ENCODE results near the gene HORMAD2. TPM values are rescaled to one million over a fixed set of nuclear protein-coding genes. Genes with fewer than 3 reads are reported as not detected.
"Not testable (repeated sequence)": the region's sequence is repeated elsewhere in the genome, so short reads cannot be mapped to it uniquely, and the experiment has no call there.

Gene HORMAD2
- total and polyA plus RNA-seq, 7 experiments from 2014 or later = 0.34 TPM; not detected in 6

GRCh38 chr22:30196141-30196879, 116.0 kb downstream of the HORMAD2 start:
- Histone ChIP-seq H3K9me3 (ENCODE audit: control insufficient read depth in 2 of 3, low read length in 3 of 3) (no peaks in the 10 kb centered on the region), H3K4me1 (ENCODE audit: control insufficient read depth in 2 of 2, insufficient read depth in 2 of 2, low read length in 2 of 2) (peaks cover 9 to 13% of the 10 kb centered on the region in 2 donors), H3K4me3 (ENCODE audit: low read length) (no peak overlapping the region), H3K27me3 (ENCODE audit: control insufficient read depth in 2 of 2, insufficient read depth in 2 of 2, low read length in 2 of 2) (no peaks in the 10 kb centered on the region), H3K27ac (ENCODE audit: low read depth, low read length) (no peak overlapping the region), H3K36me3 (ENCODE audit: control insufficient read depth in 2 of 3, insufficient read depth in 3 of 3, low read length in 3 of 3) (no peaks in the 10 kb centered on the region)
- ChIA-PET POLR2A (no interaction called here), CTCF (no interaction called here)
- ATAC-seq (peak; percentile 92), DNase-seq (peak in 7 of 9 donors; percentile 5 to 54 (median 18))
- intact Hi-C loops (cut with micrococcal nuclease) = loop anchor here in 1 of 2 donors (2.0 kb wide), 1 partner anchor 24 kb away; no protein-coding TSS in a partner anchor
- peaks cover 0 to 29% (median 0%) of the 10 kb centered on the region in 5 donors for H3K36me3 Mint-ChIP-seq
- peak overlapping the region in 9 of 10 donors; percentile 5 to 73 (median 59) for H3K4me3 Mint-ChIP-seq
- H3K9me3 Mint-ChIP-seq = peaks cover 0 to 10% (median 0%) of the 10 kb centered on the region in 11 donors
- peaks cover 7 to 78% (median 38%) of the 10 kb centered on the region in 7 donors for H3K4me1 Mint-ChIP-seq
- H3K27me3 Mint-ChIP-seq = no peaks in the 10 kb centered on the region
- peak overlapping the region in 5 of 9 donors; percentile 2 to 95 (median 48) for H3K27ac Mint-ChIP-seq

- Histone ChIP-seq H3K4me1 (ENCODE audit: control insufficient read depth in 2 of 2, insufficient read depth in 2 of 2, low read length in 2 of 2) (peaks cover 9 to 13% of the 10 kb centered on the region in 2 donors), H3K4me3 (ENCODE audit: low read length) (no peak overlapping the region), H3K27me3 (ENCODE audit: control insufficient read depth in 2 of 2, insufficient read depth in 2 of 2, low read length in 2 of 2) (no peaks in the 10 kb centered on the region), H3K36me3 (ENCODE audit: control insufficient read depth in 2 of 3, insufficient read depth in 3 of 3, low read length in 3 of 3) (no peaks in the 10 kb centered on the region), H3K9me3 (ENCODE audit: control insufficient read depth in 2 of 3, low read length in 3 of 3) (no peaks in the 10 kb centered on the region), H3K27ac (ENCODE audit: low read depth, low read length) (no peak overlapping the region)
- intact Hi-C loops (cut with micrococcal nuclease) = loop anchor here in 1 of 2 donors (2.0 kb wide), 1 partner anchor 24 kb away; no protein-coding TSS in a partner anchor
- Mint-ChIP-seq H3K4me3 (peak overlapping the region in 9 of 10 donors; percentile 5 to 73 (median 59)), H3K4me1 (peaks cover 7 to 72% (median 37%) of the 10 kb centered on the region in 7 donors), H3K27me3 (no peaks in the 10 kb centered on the region), H3K36me3 (peaks cover 0 to 32% (median 0%) of the 10 kb centered on the region in 5 donors), H3K27ac (peak overlapping the region in 4 of 9 donors; percentile 34 to 95 (median 52)), H3K9me3 (peaks cover 0 to 13% (median 0%) of the 10 kb centered on the region in 11 donors)
- ChIA-PET POLR2A (no interaction called here), CTCF (no interaction called here)
- ATAC-seq (no peak), DNase-seq (no peak)
Measured at GRCh38 chr22:30196880-30197336, 116.6 kb downstream of the HORMAD2 start.

- CTCF ChIA-PET = no interaction called here
- DNase-seq = no peak
- Mint-ChIP-seq H3K4me3 (no peak overlapping the region), H3K36me3 (peaks cover 0 to 29% (median 0%) of the 10 kb centered on the region in 5 donors), H3K27ac (peak overlapping the region in 5 of 9 donors; percentile 34 to 95 (median 52)), H3K27me3 (no peaks in the 10 kb centered on the region), H3K9me3 (peaks cover 0 to 10% (median 0%) of the 10 kb centered on the region in 11 donors), H3K4me1 (peaks cover 4 to 67% (median 32%) of the 10 kb centered on the region in 7 donors)
- Histone ChIP-seq H3K9me3 (ENCODE audit: control insufficient read depth in 2 of 3, low read length in 3 of 3) (no peaks in the 10 kb centered on the region), H3K4me3 (ENCODE audit: low read length) (no peak overlapping the region), H3K27ac (ENCODE audit: low read depth, low read length) (no peak overlapping the region), H3K27me3 (ENCODE audit: control insufficient read depth in 2 of 2, insufficient read depth in 2 of 2, low read length in 2 of 2) (no peaks in the 10 kb centered on the region), H3K4me1 (ENCODE audit: control insufficient read depth in 2 of 2, insufficient read depth in 2 of 2, low read length in 2 of 2) (peaks cover 9 to 13% of the 10 kb centered on the region in 2 donors), H3K36me3 (ENCODE audit: control insufficient read depth in 2 of 3, insufficient read depth in 3 of 3, low read length in 3 of 3) (no peaks in the 10 kb centered on the region)
- no peak for ATAC-seq
- intact Hi-C loops (cut with micrococcal nuclease) = loop anchor here in 1 of 2 donors (2.0 kb wide), 1 partner anchor 23 kb away; no protein-coding TSS in a partner anchor
- POLR2A ChIA-PET = no interaction called here
Measured at GRCh38 chr22:30197389-30197788, 117.1 kb downstream of the HORMAD2 start.

- peaks cover 1 to 58% (median 26%) of the 10 kb centered on the region in 7 donors for H3K4me1 Mint-ChIP-seq
- no peak overlapping the region for H3K27ac ChIP-seq (ENCODE audit: low read depth, low read length)
- no peaks in the 10 kb centered on the region for H3K9me3 ChIP-seq (ENCODE audit: control insufficient read depth in 2 of 3, low read length in 3 of 3)
- no peak for ATAC-seq
- ChIA-PET POLR2A (no interaction called here), CTCF (no interaction called here)
- intact Hi-C loops (cut with micrococcal nuclease) = no loop called here
- H3K4me3 ChIP-seq (ENCODE audit: low read length) = no peak overlapping the region
- peaks cover 0 to 21% (median 0%) of the 10 kb centered on the region in 5 donors for H3K36me3 Mint-ChIP-seq
- H3K9me3 Mint-ChIP-seq = peaks cover 0 to 7% (median 0%) of the 10 kb centered on the region in 11 donors
- no peaks in the 10 kb centered on the region for H3K36me3 ChIP-seq (ENCODE audit: control insufficient read depth in 2 of 3, insufficient read depth in 3 of 3, low read length in 3 of 3)
- H3K27me3 Mint-ChIP-seq = no peaks in the 10 kb centered on the region
- peak overlapping the region in 2 of 9 donors; percentile 32 to 38 for H3K27ac Mint-ChIP-seq
- H3K27me3 ChIP-seq (ENCODE audit: control insufficient read depth in 2 of 2, insufficient read depth in 2 of 2, low read length in 2 of 2) = no peaks in the 10 kb centered on the region
- H3K4me1 ChIP-seq (ENCODE audit: control insufficient read depth in 2 of 2, insufficient read depth in 2 of 2, low read length in 2 of 2) = peaks cover 9 to 13% of the 10 kb centered on the region in 2 donors
- DNase-seq = no peak
- H3K4me3 Mint-ChIP-seq = no peak overlapping the region
Measured at GRCh38 chr22:30198152-30198825, 118.0 kb downstream of the HORMAD2 start.

GRCh38 chr22:30198921-30199320, 118.7 kb downstream of the HORMAD2 start:
- H3K27ac ChIP-seq (ENCODE audit: low read depth, low read length) = no peak overlapping the region
- ATAC-seq (no peak), DNase-seq (no peak)
- POLR2A ChIA-PET = interaction anchor here (0.6 to 0.9 kb wide), 2 partner anchors 16 to 103 kb away, joined by 3 read pairs; no protein-coding TSS in a partner anchor
- H3K9me3 Mint-ChIP-seq = peaks cover 0 to 7% (median 0%) of the 10 kb centered on the region in 11 donors
- intact Hi-C loops (cut with micrococcal nuclease) = no loop called here
- H3K4me3 Mint-ChIP-seq = no peak overlapping the region
- no peaks in the 10 kb centered on the region for H3K36me3 ChIP-seq (ENCODE audit: control insufficient read depth in 2 of 3, insufficient read depth in 3 of 3, low read length in 3 of 3)
- H3K9me3 ChIP-seq (ENCODE audit: control insufficient read depth in 2 of 3, low read length in 3 of 3) = no peaks in the 10 kb centered on the region
- peaks cover 0 to 56% (median 26%) of the 10 kb centered on the region in 7 donors for H3K4me1 Mint-ChIP-seq
- H3K27me3 Mint-ChIP-seq = no peaks in the 10 kb centered on the region
- H3K27ac Mint-ChIP-seq = no peak overlapping the region
- H3K4me1 ChIP-seq (ENCODE audit: control insufficient read depth in 2 of 2, insufficient read depth in 2 of 2, low read length in 2 of 2) = peaks cover 9 to 13% of the 10 kb centered on the region in 2 donors
- CTCF ChIA-PET = no interaction called here
- peaks cover 0 to 21% (median 0%) of the 10 kb centered on the region in 5 donors for H3K36me3 Mint-ChIP-seq
- no peak overlapping the region for H3K4me3 ChIP-seq (ENCODE audit: low read length)
- no peaks in the 10 kb centered on the region for H3K27me3 ChIP-seq (ENCODE audit: control insufficient read depth in 2 of 2, insufficient read depth in 2 of 2, low read length in 2 of 2)

GRCh38 chr22:30200905-30201304, 120.6 kb downstream of the HORMAD2 start:
- H3K27ac Mint-ChIP-seq; H3K9me3 ChIP-seq (ENCODE audit: control insufficient read depth in 2 of 3, low read length in 3 of 3); ATAC-seq; H3K4me3 Mint-ChIP-seq; H3K27me3 ChIP-seq (ENCODE audit: control insufficient read depth in 2 of 2, insufficient read depth in 2 of 2, low read length in 2 of 2); DNase-seq; H3K27me3 Mint-ChIP-seq; intact Hi-C loops (cut with micrococcal nuclease); H3K9me3 Mint-ChIP-seq; H3K27ac ChIP-seq (ENCODE audit: low read depth, low read length); CTCF ChIA-PET; H3K36me3 Mint-ChIP-seq; H3K36me3 ChIP-seq (ENCODE audit: control insufficient read depth in 2 of 3, insufficient read depth in 3 of 3, low read length in 3 of 3); POLR2A ChIA-PET; H3K4me3 ChIP-seq (ENCODE audit: low read length): not testable (repeated sequence)
- H3K4me1 Mint-ChIP-seq = peaks cover 0 to 46% (median 21%) of the 10 kb centered on the region in 7 donors
- peaks cover 9 to 11% of the 10 kb centered on the region in 2 donors for H3K4me1 ChIP-seq (ENCODE audit: control insufficient read depth in 2 of 2, insufficient read depth in 2 of 2, low read length in 2 of 2)
